Endothelial cell of umbilical vein (primary cell): ENCODE data around the gene IL1RL2. TPM values are rescaled to one million over a fixed set of nuclear protein-coding genes. Genes with fewer than 3 reads are reported as not detected.
A peak's percentile ranks its signal among the peaks of the same experiment; 100 is the strongest.

Experiments
- BruUV-seq: library from RNA; stranded (reverse); fragments of 400-500 nt; replicated peaks from 2 replicates; lab custom pipeline; 2021; lab: Mats Ljungman, UMichigan
- CTCF ChIA-PET: fragments of 300-600, 350-600 bp; sonication (Branson Sonifier 250); formaldehyde crosslinking; loops from one replicate; lab custom pipeline; 2021; ENCODE audit warnings: antibody characterized with exemption, inconsistent platforms; lab: Charles Lee
- POLR2A ChIA-PET: fragments of 300-600, 350-600 bp; sonication (Branson Sonifier 250); formaldehyde crosslinking; loops from one replicate; lab custom pipeline; 2021; ENCODE audit warnings: antibody characterized with exemption, inconsistent platforms; lab: Charles Lee
- DNase-seq: peaks from one replicate; pipeline ENCODE4 v3.0.0-alpha.2; 2011; ENCODE audit warnings: low read depth, low spot score
- FAIRE-seq: peaks from 2 replicates; lab custom pipeline; 2011; peaks lifted over from hg19 to GRCh38; lab: Jason Lieb, UNC
- H2AFZ ChIP-seq: 2 replicates; pipeline ENCODE4 v1.6.0; 2012; ENCODE audit warnings: low read depth, low read length, control low read depth, inconsistent platforms
- H3K27ac ChIP-seq: 2 replicates; pipeline ENCODE4 v1.5.1; 2011; ENCODE audit warnings: low read depth, mild to moderate bottlenecking, control low read depth, low read length, moderate library complexity; ENCODE audit not compliant: insufficient read depth
- H3K27me3 ChIP-seq, 2 experiments: 2 replicates each; pipeline versions ENCODE4 v1.6.0 to v1.6.1; 2011; ENCODE audit warnings: low read length in 2 of 2, mixed read lengths in 1 of 2; ENCODE audit not compliant: control insufficient read depth in 2 of 2, insufficient read depth in 2 of 2
- H3K36me3 ChIP-seq, 2 experiments: 2 replicates in 1 of 2; 3 replicates in 1 of 2; pipeline ENCODE4 v1.5.1; 2011; ENCODE audit warnings: low read length in 2 of 2, mild to moderate bottlenecking in 1 of 2, moderate library complexity in 1 of 2; ENCODE audit not compliant: control insufficient read depth in 2 of 2, insufficient read depth in 2 of 2; ENCODE audit errors: extremely low read depth in 1 of 2
- H3K4me1 ChIP-seq: 3 replicates; pipeline ENCODE4 v1.5.1; 2011; ENCODE audit warnings: mild to moderate bottlenecking, low read length; ENCODE audit not compliant: control insufficient read depth, insufficient read depth; ENCODE audit errors: extremely low read depth
- H3K4me2 ChIP-seq: 2 replicates; pipeline ENCODE4 v1.6.1; 2011; ENCODE audit warnings: low read length, control low read depth, mixed read lengths; ENCODE audit not compliant: insufficient read depth
- H3K4me3 ChIP-seq, 3 experiments: fragments of 200-600 bp in 1 of 3; sonication (generic), shearing (Covaris generic) in 1 of 3; replicated peaks in 1 of 3; 2 replicates each; pipeline ENCODE4 v1.5.1; 2011 to 2016; ENCODE audit warnings: control low read depth in 3 of 3, low read length in 3 of 3, mild to moderate bottlenecking in 2 of 3, inconsistent platforms in 1 of 3, low read depth in 1 of 3, moderate library complexity in 1 of 3; ENCODE audit not compliant: insufficient read depth in 1 of 3
- H3K79me2 ChIP-seq: 2 replicates; pipeline ENCODE4 v1.6.0; 2012; ENCODE audit warnings: low read length, inconsistent platforms; ENCODE audit not compliant: control insufficient read depth, insufficient read depth
- H3K9ac ChIP-seq: replicated peaks from 2 replicates; pipeline ENCODE3; 2011; ENCODE audit warnings: low read length, control low read depth; ENCODE audit not compliant: insufficient read depth; ENCODE audit errors: extremely low read depth
- H3K9me1 ChIP-seq: replicated peaks from 3 replicates; pipeline ENCODE4 v1.6.0; 2011; ENCODE audit warnings: mild to moderate bottlenecking, low read length; ENCODE audit not compliant: control insufficient read depth, insufficient read depth; ENCODE audit errors: extremely low read depth
- H3K9me3 ChIP-seq: replicated peaks from 2 replicates; pipeline ENCODE4 v1.5.1; 2012; ENCODE audit warnings: low read length, inconsistent platforms; ENCODE audit not compliant: control insufficient read depth, insufficient read depth
- H4K20me1 ChIP-seq: replicated peaks from 2 replicates; pipeline ENCODE3; 2011; ENCODE audit warnings: mild to moderate bottlenecking, low read length; ENCODE audit not compliant: control insufficient read depth, insufficient read depth; ENCODE audit errors: extremely low read depth
- CTCF ChIP-seq, 2 donors: IDR thresholded peaks; 1 replicate in 1 of 2; 2 replicates in 1 of 2; pipeline ENCODE4 v1.5.1; 2011; ENCODE audit warnings: low read length in 2 of 2, mild to moderate bottlenecking in 2 of 2, moderate library complexity in 2 of 2, control low read depth in 1 of 2, inconsistent platforms in 1 of 2, low read depth in 1 of 2; ENCODE audit not compliant: insufficient read depth in 1 of 2; ENCODE audit errors: extremely low read depth in 1 of 2
- FOS ChIP-seq: IDR thresholded peaks from 2 replicates; pipeline ENCODE4 v1.6.1; 2011; ENCODE audit warnings: mild to moderate bottlenecking, low read length, moderate library complexity, borderline replicate concordance; ENCODE audit not compliant: insufficient read depth
- GATA2 ChIP-seq: IDR thresholded peaks from 2 replicates; pipeline ENCODE4 v1.7.0; 2011; ENCODE audit warnings: low read depth, mild to moderate bottlenecking, moderate library complexity, mixed read lengths, low read length; ENCODE audit not compliant: insufficient read length, insufficient read depth
- MYC ChIP-seq: IDR thresholded peaks from one replicate; pipeline ENCODE4 v1.6.1; 2011; ENCODE audit warnings: mild to moderate bottlenecking, low read depth, low read length
- POLR2A ChIP-seq: IDR thresholded peaks from 2 replicates; pipeline ENCODE4 v1.6.1; 2012; ENCODE audit warnings: low read depth, mild to moderate bottlenecking, control low read depth, low read length
- POLR2AphosphoS5 ChIP-seq: IDR thresholded peaks from 2 replicates; pipeline ENCODE4 v1.6.1; 2012; ENCODE audit warnings: low read depth, mild to moderate bottlenecking, control low read depth, low read length, moderate library complexity; ENCODE audit not compliant: insufficient read depth
- dilution Hi-C: fragments of 300-500 bp; cut with MboI; formaldehyde crosslinking; loops from one replicate; pipeline ENCODE4 v1.15.0; 2019; ENCODE audit warnings: low sequenced_read_pairs; ENCODE audit not compliant: extremely low pct_ligation_motif_present
- intact Hi-C: fragments of 100-400 bp; cut with micrococcal nuclease; formaldehyde crosslinking; loops from one replicate; pipeline ENCODE4 v1.10.0; 2022
- polyA plus RNA-seq, 4 experiments: library from polyadenylated mRNA; depleted of rRNA in 3 of 4; stranded (reverse) in 3 of 4; unstranded in 1 of 4; fragments of >200 nt; gene quantifications; 2 replicates each; pipeline versions ENCODE4 v1.2.1 to v1.2.3, GENCODE V29; 2011 to 2012; ENCODE audit warnings: missing spikeins in 1 of 4
- total RNA-seq: library from RNA; stranded (reverse); gene quantifications from 2 replicates; pipeline ENCODE4 v1.2.3, GENCODE V29; 2021

IL1RL2 gene
- total and polyA plus RNA-seq, 2 donors (not counting 3 experiments of a cell fraction or from before 2014, with no cell fraction given), result 0.11 TPM; not detected in 1

GRCh38 chr2:102240640-102241370, 54.0 kb downstream of the IL1RL2 start:
- FAIRE-seq (peak; percentile 96), DNase-seq (peak; percentile 94)
- no peaks in the 10 kb centered on the region for H3K36me3 ChIP-seq
- no peak overlapping the region for H3K4me3 ChIP-seq
- intact Hi-C loops, result loop anchor here (1.0 to 5.0 kb wide), 6 partner anchors 56 to 359 kb away; no protein-coding TSS in a partner anchor
- H3K4me1 ChIP-seq, result peaks cover 12% of the 10 kb centered on the region
- BruUV-seq, result no TSS peak
- no peaks in the 10 kb centered on the region for H3K9me3 ChIP-seq
- POLR2A ChIA-PET, result interaction anchor here (0.7 to 1.2 kb wide), 3 partner anchors 220 to 932 kb away, joined by 3 to 5 read pairs (median 4); no protein-coding TSS in a partner anchor
- no peaks in the 10 kb centered on the region for H4K20me1 ChIP-seq
- peak overlapping the region; percentile 36 for H3K27ac ChIP-seq
- TF ChIP-seq MYC (no peak), FOS (no peak), CTCF (IDR thresholded peaks at IDR 0.05; ENCODE audit: extremely low read depth in 1 of 2, insufficient read depth in 1 of 2, low read depth in 1 of 2, low read length in 2 of 2) (peak; percentile 97), GATA2 (peak; percentile 44), POLR2AphosphoS5 (peak; percentile 36), POLR2A (no peak)
- H3K9me1 ChIP-seq, result no peaks in the 10 kb centered on the region
- H2AFZ ChIP-seq, result peak overlapping the region; percentile 33
- H3K4me2 ChIP-seq, result peak overlapping the region; percentile 10
- peak overlapping the region; percentile 7 for H3K9ac ChIP-seq
- no peaks in the 10 kb centered on the region for H3K27me3 ChIP-seq
- CTCF ChIA-PET, result interaction anchor here (0.7 to 4.6 kb wide), 102 partner anchors 8 to 899 kb away, joined by 3 to 222 read pairs (median 5); partner anchors contain the start of genes IL18R1 and IL1R1
- H3K79me2 ChIP-seq, result no peaks in the 10 kb centered on the region
- dilution Hi-C loops, result no loop called here
